Calu3 (cell line): ENCODE data around the gene DIP2B. TPM values are rescaled to one million over a fixed set of nuclear protein-coding genes. Genes with fewer than 3 reads are reported as not detected.
"Not testable (repeated sequence)": the region's sequence is repeated elsewhere in the genome, so short reads cannot be mapped to it uniquely, and the experiment has no call there.

Experiments
- BruUV-seq: library from RNA; stranded (reverse); fragments of 400-500 nt; replicated peaks from 2 replicates; lab custom pipeline; 2021; lab: Mats Ljungman, UMichigan
- CTCF ChIA-PET: fragments of 300-600 bp; sonication (Branson Sonifier 250); formaldehyde crosslinking; loops from one replicate; lab custom pipeline; 2022; ENCODE audit warnings: antibody characterized with exemption; lab: Charles Lee
- DNase-seq: peaks from one replicate; pipeline ENCODE4 v3.0.0; 2022
- H3K27ac Mint-ChIP-seq: one replicate; pipeline ENCODE4 v1.8.0; 2022; ENCODE audit warnings: mixed read lengths; ENCODE audit not compliant: unreplicated experiment
- H3K27me3 Mint-ChIP-seq: one replicate; pipeline ENCODE4 v1.8.0; 2022; ENCODE audit warnings: mixed read lengths; ENCODE audit not compliant: unreplicated experiment
- H3K36me3 Mint-ChIP-seq: one replicate; pipeline ENCODE4 v1.8.0; 2022; ENCODE audit warnings: mild to moderate bottlenecking, moderate library complexity, mixed read lengths; ENCODE audit not compliant: insufficient read depth, unreplicated experiment
- H3K4me1 Mint-ChIP-seq: one replicate; pipeline ENCODE4 v1.8.0; 2022; ENCODE audit warnings: mild to moderate bottlenecking, low read depth, mixed read lengths; ENCODE audit not compliant: unreplicated experiment
- H3K4me3 Mint-ChIP-seq: one replicate; pipeline ENCODE4 v1.8.0; 2022; ENCODE audit warnings: mild to moderate bottlenecking, low read depth, moderate library complexity, mixed read lengths; ENCODE audit not compliant: unreplicated experiment
- H3K9me3 Mint-ChIP-seq: one replicate; pipeline ENCODE4 v1.8.0; 2022; ENCODE audit warnings: low read depth, mixed read lengths; ENCODE audit not compliant: unreplicated experiment
- intact Hi-C: fragments of 100-400 bp; cut with micrococcal nuclease; formaldehyde crosslinking; loops from one replicate; pipeline ENCODE4 v1.10.0; 2022; ENCODE audit not compliant: unreplicated experiment
- total RNA-seq: library from RNA; stranded (reverse); gene quantifications from 2 replicates; pipeline ENCODE4 v1.2.3, GENCODE V29; 2022
- TF ChIP-seq, protein P1 (sequence below): fragments of 200-600 bp; IDR thresholded peaks from one replicate; pipeline ENCODE4 v1.8.0; 2022; ENCODE audit warnings: antibody characterized with exemption; ENCODE audit not compliant: unreplicated experiment

DIP2B gene
- total RNA-seq, 1 experiment from 2014 or later, result 22.8 TPM

DNA sequence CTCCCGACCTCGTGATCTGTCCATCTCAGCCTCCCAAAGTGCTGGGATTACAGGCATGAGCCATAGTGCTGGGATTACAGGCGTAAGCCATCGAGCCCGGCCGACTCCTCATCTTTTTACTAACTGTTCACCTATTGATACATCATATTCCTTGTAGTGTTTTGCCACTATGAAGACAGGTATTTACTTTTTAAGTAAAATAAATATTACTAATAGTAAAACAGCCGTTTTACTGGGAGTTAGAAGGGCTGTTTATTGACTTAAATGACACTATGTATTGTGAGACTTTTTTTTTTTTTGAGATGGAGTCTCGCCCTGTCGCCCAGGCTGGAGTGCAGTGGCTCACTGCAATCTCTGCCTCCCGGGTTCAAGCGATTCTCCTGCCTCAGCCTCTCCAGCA lies 51.5 kb downstream of the DIP2B start:
- TF ChIP-seq, protein P1, sequence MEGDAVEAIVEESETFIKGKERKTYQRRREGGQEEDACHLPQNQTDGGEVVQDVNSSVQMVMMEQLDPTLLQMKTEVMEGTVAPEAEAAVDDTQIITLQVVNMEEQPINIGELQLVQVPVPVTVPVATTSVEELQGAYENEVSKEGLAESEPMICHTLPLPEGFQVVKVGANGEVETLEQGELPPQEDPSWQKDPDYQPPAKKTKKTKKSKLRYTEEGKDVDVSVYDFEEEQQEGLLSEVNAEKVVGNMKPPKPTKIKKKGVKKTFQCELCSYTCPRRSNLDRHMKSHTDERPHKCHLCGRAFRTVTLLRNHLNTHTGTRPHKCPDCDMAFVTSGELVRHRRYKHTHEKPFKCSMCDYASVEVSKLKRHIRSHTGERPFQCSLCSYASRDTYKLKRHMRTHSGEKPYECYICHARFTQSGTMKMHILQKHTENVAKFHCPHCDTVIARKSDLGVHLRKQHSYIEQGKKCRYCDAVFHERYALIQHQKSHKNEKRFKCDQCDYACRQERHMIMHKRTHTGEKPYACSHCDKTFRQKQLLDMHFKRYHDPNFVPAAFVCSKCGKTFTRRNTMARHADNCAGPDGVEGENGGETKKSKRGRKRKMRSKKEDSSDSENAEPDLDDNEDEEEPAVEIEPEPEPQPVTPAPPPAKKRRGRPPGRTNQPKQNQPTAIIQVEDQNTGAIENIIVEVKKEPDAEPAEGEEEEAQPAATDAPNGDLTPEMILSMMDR, result no peak
- intact Hi-C loops, result no loop called here
- CTCF ChIA-PET, result interaction anchor here (1.3 kb wide), 1 partner anchor 50 kb away, joined by 3 read pairs; no protein-coding TSS in a partner anchor
- Mint-ChIP-seq H3K27ac (peak overlapping the region; percentile 33), H3K4me3 (no peak overlapping the region), H3K36me3 (peaks cover 9% of the 10 kb centered on the region), H3K4me1 (peaks cover 36% of the 10 kb centered on the region), H3K9me3 (peaks cover 2% of the 10 kb centered on the region), H3K27me3 (no peaks in the 10 kb centered on the region)
- no TSS peak for BruUV-seq
- no peak for DNase-seq

DNA sequence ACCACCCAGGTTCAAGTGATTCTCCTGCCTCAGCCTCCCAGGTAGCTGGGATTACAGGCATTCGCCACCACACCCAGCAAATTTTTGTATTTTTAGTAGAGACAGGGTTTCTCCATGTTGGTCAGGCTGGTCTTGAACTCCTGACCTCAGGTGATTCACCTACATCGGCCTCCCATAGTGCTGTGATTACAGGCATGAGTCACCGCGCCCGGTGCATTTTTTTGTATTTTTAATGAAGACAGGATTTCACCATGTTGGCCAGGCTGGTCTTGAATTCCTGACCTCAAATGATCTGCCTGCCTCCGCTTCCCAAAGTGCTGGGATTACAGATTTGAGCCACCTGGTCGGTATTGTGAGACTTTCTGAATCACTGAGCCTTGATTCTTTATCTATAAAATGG lies 52.0 kb downstream of the DIP2B start:
- not testable (repeated sequence) for H3K9me3 Mint-ChIP-seq, BruUV-seq, H3K36me3 Mint-ChIP-seq, H3K4me3 Mint-ChIP-seq, H3K27me3 Mint-ChIP-seq
- DNase-seq, result peak; percentile 64
- Mint-ChIP-seq H3K27ac (peak overlapping the region; percentile 33), H3K4me1 (peaks cover 41% of the 10 kb centered on the region)
- CTCF ChIA-PET, result interaction anchor here (0.9 to 1.3 kb wide), 2 partner anchors 48 to 50 kb away, joined by 3 read pairs; no protein-coding TSS in a partner anchor
- intact Hi-C loops, result loop anchor here (1.0 kb wide), 1 partner anchor 7 kb away; no protein-coding TSS in a partner anchor

DNA sequence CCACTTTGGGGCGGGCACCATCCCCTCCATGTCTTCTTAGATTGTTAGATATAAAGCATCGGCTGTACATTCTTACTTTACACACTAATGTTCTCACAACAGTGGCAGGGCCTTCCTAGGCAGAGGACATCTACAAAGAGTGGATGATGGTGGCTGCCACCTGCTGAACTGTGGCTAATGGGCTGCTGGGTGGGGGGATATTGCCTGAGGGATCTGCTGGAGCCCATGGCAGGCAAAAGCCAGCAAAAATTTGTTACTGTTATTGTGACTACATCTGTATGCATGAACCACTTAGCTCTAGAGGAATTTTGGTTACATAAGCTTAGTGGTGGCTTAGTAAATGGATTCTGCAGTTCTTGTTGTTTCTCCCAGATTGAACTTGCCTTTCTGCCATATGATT lies 52.6 kb downstream of the DIP2B start:
- Mint-ChIP-seq H3K9me3 (peaks cover 2% of the 10 kb centered on the region), H3K4me1 (peaks cover 47% of the 10 kb centered on the region), H3K27ac (peak overlapping the region; percentile 33), H3K27me3 (no peaks in the 10 kb centered on the region), H3K36me3 (peaks cover 9% of the 10 kb centered on the region), H3K4me3 (no peak overlapping the region)
- no peak for DNase-seq
- CTCF ChIA-PET, result interaction anchor here (0.9 to 1.3 kb wide), 2 partner anchors 48 to 51 kb away, joined by 3 read pairs; no protein-coding TSS in a partner anchor
- TF ChIP-seq, protein P1, result no peak
- intact Hi-C loops, result loop anchor here (1.0 kb wide), 1 partner anchor 8 kb away; no protein-coding TSS in a partner anchor
- no TSS peak for BruUV-seq

DNA sequence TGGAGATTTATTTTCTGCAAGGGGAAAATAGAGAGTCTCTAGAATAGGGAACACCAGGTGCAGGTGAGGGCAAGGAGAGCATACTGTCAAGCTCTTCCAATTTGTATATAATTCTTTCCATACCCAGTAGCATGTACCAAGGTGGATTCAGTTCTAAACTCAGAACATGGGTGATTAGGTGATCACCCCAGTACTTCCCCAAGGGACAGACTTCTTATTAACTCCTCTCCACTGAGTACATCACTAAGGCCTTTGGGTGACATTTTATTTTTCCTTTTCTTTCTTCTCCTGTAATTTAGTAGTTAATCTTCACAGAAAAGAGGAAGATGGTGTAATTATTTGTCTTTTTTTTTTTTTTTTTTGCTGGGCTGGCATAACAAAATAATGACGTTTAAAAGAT lies 54.2 kb downstream of the DIP2B start:
- Mint-ChIP-seq H3K4me3 (no peak overlapping the region), H3K27me3 (no peaks in the 10 kb centered on the region), H3K36me3 (peaks cover 13% of the 10 kb centered on the region), H3K9me3 (peaks cover 1% of the 10 kb centered on the region), H3K27ac (no peak overlapping the region), H3K4me1 (peaks cover 58% of the 10 kb centered on the region)
- no TSS peak for BruUV-seq
- TF ChIP-seq, protein P1, result no peak
- CTCF ChIA-PET, result no interaction called here
- DNase-seq, result no peak
- intact Hi-C loops, result no loop called here
